ENCODE measurements around the gene FBXL15.

- TF ChIP-seq CTCF (IDR thresholded peaks at IDR 0.05) = no peak
- TF ChIP-seq POLR2A (IDR thresholded peaks at IDR 0.05) = no peak
Measured at GRCh38 chr10:102403115-102403514, 17.5 kb upstream of the FBXL15 start.

Measured in Peyer's patch (tissue), 4 donors.